ENCODE data around the gene ZNF8.

DNA sequence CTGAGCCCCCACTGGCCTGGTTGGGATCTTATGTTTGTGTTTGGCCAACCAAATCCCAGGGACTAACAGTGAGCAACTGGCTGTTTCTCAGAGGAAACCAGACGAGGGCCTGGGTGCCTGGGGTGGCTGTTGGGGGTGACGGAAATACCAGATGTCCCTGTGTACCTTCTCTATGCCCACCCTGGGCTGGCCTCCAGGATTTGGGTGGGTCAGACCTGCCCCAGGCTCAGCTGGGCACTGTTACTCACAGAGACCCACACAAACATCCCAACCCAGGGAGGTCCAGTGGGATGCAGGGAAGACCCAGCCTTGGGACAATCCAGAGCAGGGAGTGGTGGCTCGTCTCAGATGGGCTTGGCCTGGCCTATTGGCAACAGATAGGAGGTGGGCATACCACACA, 56.9 kb downstream of the ZNF8 start:
- TF ChIP-seq, protein P1, sequence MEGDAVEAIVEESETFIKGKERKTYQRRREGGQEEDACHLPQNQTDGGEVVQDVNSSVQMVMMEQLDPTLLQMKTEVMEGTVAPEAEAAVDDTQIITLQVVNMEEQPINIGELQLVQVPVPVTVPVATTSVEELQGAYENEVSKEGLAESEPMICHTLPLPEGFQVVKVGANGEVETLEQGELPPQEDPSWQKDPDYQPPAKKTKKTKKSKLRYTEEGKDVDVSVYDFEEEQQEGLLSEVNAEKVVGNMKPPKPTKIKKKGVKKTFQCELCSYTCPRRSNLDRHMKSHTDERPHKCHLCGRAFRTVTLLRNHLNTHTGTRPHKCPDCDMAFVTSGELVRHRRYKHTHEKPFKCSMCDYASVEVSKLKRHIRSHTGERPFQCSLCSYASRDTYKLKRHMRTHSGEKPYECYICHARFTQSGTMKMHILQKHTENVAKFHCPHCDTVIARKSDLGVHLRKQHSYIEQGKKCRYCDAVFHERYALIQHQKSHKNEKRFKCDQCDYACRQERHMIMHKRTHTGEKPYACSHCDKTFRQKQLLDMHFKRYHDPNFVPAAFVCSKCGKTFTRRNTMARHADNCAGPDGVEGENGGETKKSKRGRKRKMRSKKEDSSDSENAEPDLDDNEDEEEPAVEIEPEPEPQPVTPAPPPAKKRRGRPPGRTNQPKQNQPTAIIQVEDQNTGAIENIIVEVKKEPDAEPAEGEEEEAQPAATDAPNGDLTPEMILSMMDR (conservative IDR thresholded peaks at IDR 0.05), result no peak
- no peak for TF ChIP-seq EZH2 (IDR thresholded peaks at IDR 0.05; ENCODE audit: low read depth)

Data from PC-9 (cell line).